Stimulated activated CD4-positive, alpha-beta T cell treated with anti-CD3 and anti-CD28 coated beads, Interleukin-1b, Interleukin-23, amount 100 ng/mL, for 4 hours (primary cell): ENCODE data around the gene MGP.

ENCODE experiments used
- DNase-seq, 2 donors: peaks; one replicate each; pipeline ENCODE4 v3.0.0-alpha.2; 2020; ENCODE audit warnings: low read depth in 2 of 2

The MGP gene

DNA sequence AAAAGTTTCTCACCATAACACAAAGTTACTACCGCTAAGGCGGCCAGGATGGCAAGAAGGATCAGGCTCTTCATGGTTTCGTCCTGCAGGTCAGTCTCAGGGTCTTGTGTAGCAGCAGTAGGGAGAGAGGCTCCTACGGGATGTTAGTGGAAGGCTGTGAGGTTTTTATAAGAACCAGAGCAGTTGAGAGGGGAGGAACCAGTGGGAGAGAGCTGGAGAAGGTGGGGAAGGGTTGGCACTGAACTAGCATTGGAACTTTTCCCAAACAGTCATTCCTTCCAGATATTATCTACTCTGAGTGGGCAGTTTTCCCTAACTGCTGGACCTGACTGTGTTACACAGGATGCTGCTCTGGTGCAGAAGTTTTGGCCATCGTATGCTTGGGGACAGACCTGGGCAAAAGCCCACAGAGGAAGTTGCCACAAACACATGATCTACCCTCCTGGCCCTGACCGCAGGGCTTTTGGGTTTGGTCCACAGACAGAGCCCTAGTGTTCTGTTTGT, at the start of gene MGP:
TSS of gene MGP (minus strand) at position 137 of the 504 bp plus-strand sequence. CDS start at position 74, 63 bp downstream.
- no peak for DNase-seq

GRCh38 chr12:14935031-14935430, 49.4 kb upstream of the MGP start:
- DNase-seq: no peak

DNA sequence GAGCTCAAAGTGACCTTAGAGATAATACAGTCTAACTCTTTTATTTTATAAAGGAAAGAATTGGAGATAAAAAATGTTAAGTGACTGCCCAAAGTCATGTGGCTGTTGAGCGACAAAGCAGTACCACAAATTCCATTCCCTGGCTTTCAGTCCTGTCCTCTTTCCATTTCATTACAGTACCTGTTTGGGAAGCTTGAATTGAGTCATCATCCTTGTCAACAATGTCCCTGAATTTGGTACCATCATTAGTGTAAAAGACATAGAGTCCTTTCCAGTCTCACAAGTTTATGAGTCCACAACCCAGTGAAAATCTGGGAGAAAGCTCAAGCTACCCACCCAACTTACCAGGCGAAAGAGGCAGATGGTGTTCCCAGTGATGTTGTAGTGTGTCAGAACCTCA, 48.9 kb upstream of the MGP start:
- no peak for DNase-seq

DNA sequence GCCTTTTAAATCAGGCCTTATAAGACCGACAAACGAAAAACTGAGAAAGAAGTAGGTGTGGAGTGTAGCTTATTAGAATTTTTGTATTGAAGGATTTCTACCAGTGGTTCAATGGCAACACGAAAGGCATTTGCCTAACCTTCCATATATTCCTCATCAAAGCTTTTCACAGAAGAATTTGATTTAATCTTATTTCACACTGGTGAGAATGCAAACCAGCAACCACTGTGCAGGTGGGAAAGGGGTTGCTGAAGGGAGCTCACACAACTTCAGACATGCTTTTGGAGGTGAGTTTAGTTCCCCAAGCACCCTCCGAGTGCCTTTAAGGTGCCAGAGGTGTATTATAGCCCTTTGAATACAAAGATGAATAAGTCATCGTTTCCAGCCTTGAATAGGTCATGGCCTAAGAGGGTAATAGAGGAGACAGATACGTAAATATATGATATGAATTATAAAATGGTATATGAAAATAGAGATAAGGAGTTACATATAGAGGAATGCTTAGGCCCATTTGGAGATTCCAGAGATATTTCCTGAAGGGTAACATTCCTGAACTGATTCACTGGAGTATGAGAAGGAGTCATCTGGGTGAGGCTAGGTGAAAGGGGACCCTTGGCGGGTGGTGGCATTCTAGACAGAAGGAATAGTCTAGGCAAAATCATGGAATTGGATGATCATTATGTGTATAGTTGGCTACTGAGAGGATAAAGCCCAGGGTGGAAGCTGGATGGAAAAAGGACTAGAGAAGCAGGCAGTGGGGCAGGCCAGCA, 46.3 kb upstream of the MGP start:
- DNase-seq: no peak

- DNase-seq: no peak
These were observed 45.7 kb upstream of the MGP start for GRCh38 chr12:14931359-14931758.

GRCh38 chr12:14930299-14930698, 44.6 kb upstream of the MGP start:
- DNase-seq: no peak

DNA sequence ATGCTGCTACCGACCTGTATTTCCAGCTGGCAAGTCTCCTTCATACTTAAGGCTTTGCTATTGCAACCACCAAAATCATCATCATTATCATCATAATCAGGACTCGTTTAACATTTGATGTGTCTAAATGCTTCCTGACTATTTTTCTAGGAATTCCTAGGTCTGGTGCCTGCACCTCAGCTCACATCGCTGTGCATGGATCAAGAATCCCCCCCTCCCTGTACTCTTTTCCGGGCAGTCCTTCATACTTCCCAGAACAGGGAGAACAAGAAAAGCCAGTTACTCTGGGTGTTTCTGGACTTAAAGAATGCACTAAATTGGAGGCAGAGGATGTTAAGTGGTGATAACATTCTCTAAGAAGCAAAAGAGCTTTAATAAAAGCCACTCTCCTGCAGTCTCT, 43.3 kb upstream of the MGP start:
- DNase-seq: no peak

DNA sequence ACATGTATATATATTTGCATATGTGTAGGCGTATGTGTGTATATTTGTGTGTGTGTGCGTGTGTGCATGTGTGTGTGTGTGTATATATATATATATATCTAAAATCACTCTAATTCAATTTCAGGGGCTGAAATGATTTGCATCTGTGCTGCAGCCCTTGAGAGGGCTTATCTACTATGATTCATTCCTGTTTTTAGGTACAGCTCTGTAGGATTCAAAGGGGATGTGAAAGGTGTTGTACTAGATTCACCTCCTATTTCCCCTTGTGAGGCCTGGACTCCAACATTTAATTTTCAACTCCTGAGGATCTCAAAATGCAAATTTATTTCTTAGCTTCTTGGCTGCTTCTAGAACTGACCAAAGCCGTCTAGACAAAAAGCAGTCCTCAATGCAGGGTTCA, 41.6 kb upstream of the MGP start:
- DNase-seq: no peak

GRCh38 chr12:14924541-14924940, 38.9 kb upstream of the MGP start:
- no peak for DNase-seq

DNA sequence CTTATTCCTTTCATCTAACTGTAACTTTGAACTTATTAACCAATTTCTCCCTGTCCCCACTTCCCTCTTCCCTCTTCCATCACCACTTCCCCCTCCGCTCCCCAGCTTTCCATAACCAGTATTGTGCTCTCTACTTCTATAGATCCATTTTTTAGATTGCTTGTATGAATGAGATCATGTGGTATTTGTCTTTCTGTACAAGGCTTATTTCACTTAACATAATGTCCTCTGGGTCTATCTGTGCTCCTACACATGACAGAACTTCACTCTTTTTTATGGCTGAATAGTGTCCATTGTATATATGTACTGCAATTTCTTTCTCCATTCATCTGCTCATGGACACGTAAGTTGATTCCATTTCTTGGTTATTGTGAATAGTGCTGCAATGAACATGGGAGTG, 38.3 kb upstream of the MGP start:
- DNase-seq: no peak

DNA sequence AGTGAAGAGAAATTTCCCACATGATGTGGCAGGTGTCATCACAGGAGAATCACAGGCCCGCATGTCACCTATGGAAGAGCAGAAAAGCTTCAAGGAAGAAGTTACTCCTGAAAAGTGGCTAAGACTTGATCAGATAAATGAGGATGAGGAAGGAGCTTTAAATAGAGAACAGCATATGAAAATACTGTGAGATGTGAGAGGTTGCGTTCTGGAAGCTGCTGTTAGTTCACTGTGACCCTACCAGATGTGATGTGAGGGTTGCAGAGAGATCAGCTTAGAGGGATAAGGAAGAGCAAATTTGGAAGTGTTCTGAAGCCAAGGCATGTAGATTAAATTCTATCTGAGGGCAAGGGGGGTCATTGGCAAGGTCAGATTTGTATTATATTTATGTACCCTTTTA, 35.6 kb upstream of the MGP start:
- no peak for DNase-seq

- DNase-seq: no peak
These were observed 34.9 kb upstream of the MGP start for GRCh38 chr12:14920475-14921126.

GRCh38 chr12:14919455-14919854, 33.8 kb upstream of the MGP start:
- DNase-seq: no peak

DNA sequence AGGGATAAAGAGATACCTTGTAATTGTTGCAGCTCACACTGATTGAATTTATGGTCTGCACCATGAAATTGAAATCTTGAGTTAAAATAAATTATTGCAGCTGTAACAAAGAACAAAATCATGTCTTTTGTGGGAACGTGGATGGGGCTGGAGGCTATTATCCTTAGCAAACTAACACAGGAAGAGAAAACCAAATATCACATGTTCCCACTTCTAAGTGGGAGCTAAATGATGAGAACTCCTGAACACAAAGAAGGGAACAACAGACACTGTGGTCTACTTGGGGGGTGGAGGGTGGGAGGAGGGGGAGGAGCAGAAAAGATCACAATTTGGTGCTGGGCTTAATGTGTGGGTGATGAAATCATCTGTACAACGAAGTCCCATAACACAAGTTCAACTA, 30.1 kb upstream of the MGP start:
- no peak for DNase-seq

DNA sequence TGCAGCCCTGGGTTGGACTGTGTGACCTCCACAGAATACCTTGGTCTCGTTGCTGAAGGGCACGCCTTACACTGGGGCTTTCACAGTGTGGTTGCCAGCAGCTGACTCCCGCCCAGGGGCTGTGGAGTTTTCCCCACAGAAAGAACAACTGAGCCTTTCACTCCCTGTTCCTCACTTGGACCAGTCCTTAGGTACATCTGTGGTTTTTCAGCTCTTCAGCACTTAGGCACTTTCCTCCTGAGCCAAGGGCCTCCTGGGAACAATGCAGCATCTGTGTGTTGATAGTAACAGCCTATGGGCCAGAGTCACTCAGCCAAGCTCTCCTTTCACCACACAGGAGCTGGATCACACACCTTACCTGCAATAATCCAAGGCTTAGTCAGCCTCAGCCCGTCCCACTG, 27.7 kb upstream of the MGP start:
- no peak for DNase-seq

DNA sequence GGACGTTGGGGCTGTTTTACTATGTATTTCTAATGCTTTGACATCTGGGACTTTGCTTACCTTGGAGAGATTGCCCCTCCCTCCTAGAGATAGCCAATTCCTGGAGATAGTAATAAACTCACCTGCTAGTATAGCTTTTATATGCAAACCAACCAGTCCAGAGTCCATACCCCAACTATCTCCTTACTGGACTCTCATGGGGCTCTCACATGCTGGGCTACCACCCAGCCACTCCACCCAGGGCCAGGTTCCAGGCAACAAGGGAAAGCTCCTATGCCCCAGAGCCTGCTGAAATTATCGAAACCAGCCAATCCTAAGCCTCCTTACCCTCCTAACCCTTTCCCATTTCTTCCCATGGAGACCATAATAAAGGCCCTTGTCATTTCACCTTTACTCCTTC, 25.5 kb upstream of the MGP start:
- DNase-seq: no peak

DNA sequence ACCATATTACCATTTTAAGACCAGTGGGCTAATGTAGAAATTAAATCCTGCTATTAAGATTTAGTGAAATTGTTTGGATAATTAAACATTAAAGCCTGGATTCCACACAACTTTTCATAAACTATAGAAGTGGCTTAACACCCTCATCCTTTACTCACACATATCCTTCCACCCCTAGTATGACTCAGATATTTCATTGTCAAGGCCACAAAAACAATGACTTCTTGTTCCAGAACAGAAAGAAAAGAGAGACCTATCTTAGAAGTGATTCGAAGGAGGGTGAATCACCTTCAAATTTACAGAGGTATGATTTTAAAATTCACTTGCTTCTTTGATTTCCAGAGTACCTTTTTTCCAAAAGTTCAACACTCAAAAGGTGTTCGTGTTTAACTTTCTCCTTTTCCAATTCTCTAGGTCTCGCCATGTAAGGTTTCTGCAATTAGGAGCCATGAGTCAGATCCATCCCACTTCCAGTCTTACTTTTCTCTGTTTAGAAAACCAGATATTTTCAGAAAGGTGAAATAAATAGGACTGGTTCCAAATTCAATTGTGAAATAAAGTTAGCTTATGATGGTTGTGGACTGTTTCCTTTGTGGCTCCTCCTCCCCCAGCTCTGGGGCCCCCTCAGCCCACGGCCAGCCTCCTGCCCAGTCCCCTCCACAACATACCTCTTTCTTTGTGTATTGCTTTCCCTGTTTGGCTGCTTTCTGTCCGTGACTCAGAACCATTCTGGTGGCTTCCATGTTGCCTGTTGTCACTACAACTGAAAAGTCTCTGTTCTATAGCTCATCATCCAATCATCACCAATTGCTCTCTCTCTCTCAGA, 24.6 kb upstream of the MGP start:
- DNase-seq: no peak

GRCh38 chr12:14907953-14908352, 22.3 kb upstream of the MGP start:
- DNase-seq: no peak

DNA sequence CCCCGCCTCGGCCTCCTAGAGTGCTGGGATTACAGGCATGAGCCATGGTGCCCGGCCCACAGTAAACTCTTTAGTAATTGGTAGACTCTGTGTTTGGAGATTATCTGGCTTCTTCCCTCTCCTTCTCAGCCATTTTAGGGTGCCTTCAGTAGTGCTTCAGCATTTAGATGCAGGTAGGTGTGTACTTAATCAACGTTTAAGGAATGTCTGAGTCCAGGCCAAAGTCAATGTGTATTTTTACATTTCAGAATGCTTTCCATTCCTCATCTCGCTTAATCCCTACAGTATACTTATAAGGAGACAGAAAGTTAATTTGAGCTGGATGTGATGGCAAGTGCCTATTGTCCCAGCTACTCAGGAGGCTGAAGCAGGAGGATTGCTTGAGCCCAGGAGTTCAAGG, 20.5 kb upstream of the MGP start:
- DNase-seq: no peak

DNA sequence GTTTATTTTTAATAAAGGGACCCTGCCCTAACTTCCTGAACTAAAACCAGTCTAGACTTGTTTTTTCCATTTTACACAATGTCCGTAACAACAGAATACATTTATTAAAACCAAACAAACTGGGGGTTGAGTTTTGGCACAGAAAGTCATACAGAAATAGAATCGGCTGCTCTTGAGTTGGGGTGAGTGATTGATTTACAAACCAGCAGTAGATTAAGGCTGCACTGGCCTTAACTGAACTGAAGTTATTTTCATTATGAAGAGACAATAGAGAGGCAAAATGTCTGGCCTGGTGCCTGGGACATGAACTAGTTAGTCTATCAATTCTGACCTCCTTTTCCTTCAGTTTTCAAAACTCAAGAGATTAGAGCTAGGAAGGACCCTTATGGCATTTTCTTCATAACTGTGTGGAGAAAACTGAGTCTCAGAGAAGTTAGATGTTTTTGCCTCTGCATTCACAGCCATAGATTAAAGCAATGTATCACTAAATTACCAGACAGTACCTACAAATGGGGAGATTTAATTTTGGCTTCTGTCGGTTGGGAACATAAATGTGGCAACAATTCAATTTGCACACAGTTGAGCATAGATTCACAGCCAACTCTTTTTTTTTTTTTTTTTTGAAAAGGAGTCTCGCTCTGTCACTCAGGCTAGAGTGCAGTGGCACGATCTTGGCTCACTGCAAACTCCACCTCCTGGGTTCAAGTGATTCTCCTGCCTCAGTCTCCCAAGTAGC, 19.8 kb upstream of the MGP start:
- DNase-seq: no peak

GRCh38 chr12:14904854-14905253, 19.2 kb upstream of the MGP start:
- no peak for DNase-seq
